Measurements from ENCODE around the gene SETD7.

GRCh38 chr4:139450586-139450985, 105.4 kb downstream of the SETD7 start:
- no peak for TF ChIP-seq CTCF (conservative IDR thresholded peaks at IDR 0.05 in 1 of 2, IDR thresholded peaks at IDR 0.05 in 1 of 2; ENCODE audit: low read depth in 1 of 2, low read length in 2 of 2)
- no peak for TF ChIP-seq EZH2 (IDR thresholded peaks at IDR 0.05; ENCODE audit: low read length, missing control alignments)

Measured in fibroblast of lung (primary cell).